A549 (cell line): Measurements from ENCODE around the gene PDE1C. TPM values are rescaled to one million over a fixed set of nuclear protein-coding genes. Genes with fewer than 3 reads are reported as not detected.
"Not testable (repeated sequence)": the region's sequence is repeated elsewhere in the genome, so short reads cannot be mapped to it uniquely, and the experiment has no call there.

ENCODE experiments used
- ATAC-seq, 2 experiments: fragments of 200-7000 bp in 1 of 2; fragments of >200 bp in 1 of 2; cut with Nextera tagmentation in 1 of 2; cut with Tn5 transposase in 1 of 2; 3 replicates each; pipeline versions ENCODE4 v1.8.0 to v1.9.1; 2018 to 2020; ENCODE audit warnings: mild to moderate bottlenecking in 1 of 2, moderate library complexity in 1 of 2
- CTCF ChIA-PET: fragments of 300-600 bp; sonication (Branson Sonifier 250); formaldehyde crosslinking; extraction: SDS; loops from one replicate; lab custom pipeline; 2021; ENCODE audit warnings: antibody characterized with exemption, inconsistent platforms; lab: Yijun Ruan, JAX
- POLR2A ChIA-PET: fragments of 350-600 bp; formaldehyde crosslinking; extraction: SDS; loops from one replicate; lab custom pipeline; 2021; ENCODE audit warnings: antibody characterized with exemption, inconsistent platforms; lab: Yijun Ruan, JAX
- DNase-seq, 2 experiments: peaks; one replicate each; pipeline versions ENCODE4 v3.0.0 to v3.0.0-alpha.2; 2011 to 2016; ENCODE audit warnings: low read depth in 1 of 2, low spot score in 1 of 2
- FAIRE-seq: peaks from 2 replicates; lab custom pipeline; 2011; peaks lifted over from hg19 to GRCh38; lab: Jason Lieb, UNC
- H3K27ac ChIP-seq, 2 experiments: fragments of >200 bp; sonication (Bioruptor Twin); formaldehyde crosslinking; 3 replicates each; pipeline ENCODE4 v1.5.1; 2016 to 2017
- H3K4me1 ChIP-seq: fragments of >200 bp; sonication (Bioruptor Twin); formaldehyde crosslinking; 3 replicates; pipeline ENCODE4 v1.6.1; 2016
- H3K4me2 ChIP-seq: fragments of >200 bp; sonication (Bioruptor Twin); formaldehyde crosslinking; 3 replicates; pipeline ENCODE4 v1.6.1; 2016
- H3K4me3 ChIP-seq: fragments of >200 bp; sonication (Bioruptor Twin); formaldehyde crosslinking; 3 replicates; pipeline ENCODE4 v1.5.1; 2016
- H3K9me3 ChIP-seq: fragments of >200 bp; sonication (Bioruptor Twin); formaldehyde crosslinking; 3 replicates; pipeline ENCODE4 v1.6.1; 2016
- CBX2 ChIP-seq: fragments of 200-600 bp; sonication (generic); IDR thresholded peaks from 2 replicates; pipeline ENCODE4 v1.6.1; 2016; ENCODE audit warnings: low read depth, mild to moderate bottlenecking, borderline replicate concordance
- CTCF ChIP-seq: fragments of >200 bp; sonication (Bioruptor Twin); formaldehyde crosslinking; IDR thresholded peaks from 3 replicates; pipeline ENCODE4 v1.5.1; 2016
- EHF ChIP-seq: fragments of 250-450 bp; sonication (Bioruptor Pico); IDR thresholded peaks from 2 replicates; pipeline ENCODE4 v1.5.0; 2020; ENCODE audit warnings: mild to moderate bottlenecking
- EHMT2 ChIP-seq: fragments of 200-600 bp; sonication (generic); IDR thresholded peaks from 2 replicates; pipeline ENCODE4 v1.6.1; 2016; ENCODE audit warnings: antibody characterized with exemption, low read depth, mild to moderate bottlenecking, moderate library complexity
- EP300 ChIP-seq, 2 experiments: fragments of >200 bp; sonication (Bioruptor Twin); formaldehyde crosslinking; IDR thresholded peaks; 2 replicates in 1 of 2; 3 replicates in 1 of 2; pipeline ENCODE4 v1.6.1; 2016 to 2017
- FOSB ChIP-seq: fragments of 250-450 bp; sonication (Bioruptor Pico); IDR thresholded peaks from 2 replicates; pipeline ENCODE4 v1.5.0; 2020; ENCODE audit warnings: mild to moderate bottlenecking, moderate library complexity
- GATA3 ChIP-seq: IDR thresholded peaks from 2 replicates; pipeline ENCODE4 v1.6.1; 2012; ENCODE audit warnings: borderline replicate concordance
- HMGXB4 ChIP-seq: fragments of 250-450 bp; sonication (Bioruptor Pico); IDR thresholded peaks from 2 replicates; pipeline ENCODE4 v1.5.0; 2021; ENCODE audit warnings: mild to moderate bottlenecking, moderate library complexity, borderline replicate concordance
- HOXB5 ChIP-seq: fragments of 250-450 bp; sonication (Bioruptor Pico); IDR thresholded peaks from 2 replicates; pipeline ENCODE4 v1.5.0; 2020; ENCODE audit warnings: mild to moderate bottlenecking, moderate library complexity
- JUNB ChIP-seq: fragments of >200 bp; sonication (Bioruptor Twin); formaldehyde crosslinking; IDR thresholded peaks from 2 replicates; pipeline ENCODE4 v1.6.1; 2016
- KDM1A ChIP-seq: fragments of 200-600 bp; sonication (generic); IDR thresholded peaks from 2 replicates; pipeline ENCODE4 v1.6.1; 2016; ENCODE audit warnings: low read depth, mild to moderate bottlenecking
- NFE2L2 ChIP-seq: fragments of 150-350 bp; conservative IDR thresholded peaks from 2 replicates; pipeline ENCODE4 v1.6.1; 2014; ENCODE audit warnings: low read length
- NR3C1 ChIP-seq: fragments of >200 bp; sonication (Bioruptor Twin); formaldehyde crosslinking; IDR thresholded peaks from 3 replicates; pipeline ENCODE4 v1.6.1; 2017
- PHF8 ChIP-seq: fragments of 200-600 bp; sonication (generic); IDR thresholded peaks from 2 replicates; pipeline ENCODE4 v1.6.1; 2016; ENCODE audit warnings: low read depth, mild to moderate bottlenecking, antibody characterized with exemption, moderate library complexity, borderline replicate concordance
- RAD21 ChIP-seq, 2 experiments: fragments of >200 bp in 1 of 2; sonication (Bioruptor Twin) in 1 of 2; formaldehyde crosslinking in 1 of 2; IDR thresholded peaks in 1 of 2; conservative IDR thresholded peaks in 1 of 2; 2 replicates in 1 of 2; 3 replicates in 1 of 2; pipeline ENCODE4 v1.6.1; 2012 to 2018; ENCODE audit warnings: inconsistent platforms in 1 of 2
- RARB ChIP-seq: fragments of 250-450 bp; sonication (Bioruptor Pico); IDR thresholded peaks from 2 replicates; pipeline ENCODE4 v1.8.0; 2021; ENCODE audit warnings: mild to moderate bottlenecking, moderate library complexity
- RCOR1 ChIP-seq: fragments of 150-350 bp; IDR thresholded peaks from 2 replicates; pipeline ENCODE4 v1.6.1; 2014; ENCODE audit warnings: antibody characterized with exemption, low read length, low read depth
- RFX5 ChIP-seq: fragments of 450-650 bp; IDR thresholded peaks from 2 replicates; pipeline ENCODE4 v1.7.1; 2014; ENCODE audit warnings: antibody characterized with exemption, mild to moderate bottlenecking, moderate library complexity
- TFCP2L1 ChIP-seq: fragments of 250-450 bp; sonication (Bioruptor Pico); IDR thresholded peaks from 2 replicates; pipeline ENCODE4 v1.5.0; 2021; ENCODE audit warnings: mild to moderate bottlenecking
- USF2 ChIP-seq: fragments of 450-650 bp; IDR thresholded peaks from 2 replicates; pipeline ENCODE4 v1.6.1; 2014; ENCODE audit warnings: antibody characterized with exemption
- ZC3H11A ChIP-seq: fragments of 450-650 bp; IDR thresholded peaks from 2 replicates; pipeline ENCODE4 v1.6.1; 2014; ENCODE audit warnings: antibody characterized with exemption, mild to moderate bottlenecking
- WGBS: methylation state at CpG from one replicate; pipeline ENCODE4 v1.1.6; 2017; ENCODE audit errors: missing lambda C conversion rate; 5-methylcytosine and 5-hydroxymethylcytosine counted together
- polyA plus RNA-seq, 4 experiments: library from polyadenylated mRNA; depleted of rRNA in 3 of 4; stranded (reverse); fragments of >200 nt; fragmentation: RNase III in 1 of 4; extraction: RNeasy Plus Mini Kit Qiagen cat#74134 plus additional on column Dnase treatment in 1 of 4; gene quantifications; 2 replicates in 3 of 4; 3 replicates in 1 of 4; pipeline ENCODE4 v1.2.3, GENCODE V29; 2011 to 2017
- TF ChIP-seq, protein P1 (sequence below): fragments of 150-350 bp; IDR thresholded peaks from 2 replicates; pipeline ENCODE4 v1.6.1; 2014; ENCODE audit warnings: low read depth, mild to moderate bottlenecking, low read length

Gene PDE1C
- polyA plus RNA-seq, 2 of the 4 experiments (the other 2 are of a cell fraction): 8.0 to 11.0 TPM

- CTCF ChIA-PET: no interaction called here
- no peak for TF ChIP-seq EHMT2
- TF ChIP-seq RCOR1: no peak
- TF ChIP-seq RAD21 (conservative IDR thresholded peaks at IDR 0.05 in 1 of 2, IDR thresholded peaks at IDR 0.05 in 1 of 2): no peak
- no peak for TF ChIP-seq RFX5
- no peak for TF ChIP-seq TFCP2L1 (CRISPR knock-in tag)
- FAIRE-seq (peak; percentile 13), ATAC-seq (no peak), DNase-seq (no peak)
- H3K27ac ChIP-seq: no peak overlapping the region
- H3K4me1 ChIP-seq: no peaks in the 10 kb centered on the region
- peaks cover 8% of the 10 kb centered on the region; the same call in 2 of the 3 replicates for H3K9me3 ChIP-seq
- POLR2A ChIA-PET: no interaction called here
- 68% methylated on average over 2 of the region's 2 CpGs for WGBS
- no peak overlapping the region for H3K4me2 ChIP-seq
- no peak overlapping the region for H3K4me3 ChIP-seq
These were observed 51.2 kb downstream of the PDE1C start for GRCh38 chr7:32018845-32019578.

DNA sequence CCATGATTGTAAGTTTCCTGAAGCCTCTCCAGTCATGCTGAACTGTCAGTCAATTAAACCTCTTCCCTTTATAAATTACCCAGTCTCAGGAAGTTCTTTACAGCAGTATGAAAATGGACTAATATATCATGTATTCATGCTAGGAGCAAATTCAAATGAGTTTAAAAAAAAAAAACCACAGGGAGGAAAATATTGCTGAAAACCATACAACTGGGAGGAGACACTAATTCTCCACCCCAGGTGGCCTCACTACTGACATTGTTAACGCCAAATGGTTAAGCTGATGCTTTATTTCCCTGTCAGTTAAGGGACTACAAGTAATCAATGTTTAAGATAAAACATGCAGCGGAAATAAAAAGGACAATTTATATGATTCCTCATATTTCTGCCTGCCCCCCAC lies 55.1 kb downstream of the PDE1C start:
- 98% methylated on average over 2 of the region's 2 CpGs for WGBS

GRCh38 chr7:32013471-32013870 lies 56.7 kb downstream of the PDE1C start:
- POLR2A ChIA-PET, H3K4me1 ChIP-seq, H3K4me2 ChIP-seq, FAIRE-seq, H3K4me3 ChIP-seq, ATAC-seq, H3K27ac ChIP-seq, DNase-seq: not testable (repeated sequence)
- WGBS: 56% methylated on average over 2 of the region's 2 CpGs
- CTCF ChIA-PET: interaction anchor here (0.7 kb wide), 1 partner anchor 466 kb away, joined by 3 read pairs; no protein-coding TSS in a partner anchor
- H3K9me3 ChIP-seq: peaks cover 19% of the 10 kb centered on the region; the same call in 2 of the 3 replicates

More for the DNA sequence above, 55.1 kb downstream of the PDE1C start:
- no peak overlapping the region for H3K27ac ChIP-seq
- FAIRE-seq (no peak), DNase-seq (no peak), ATAC-seq (no peak)
- no peak overlapping the region for H3K4me2 ChIP-seq
- no peaks in the 10 kb centered on the region for H3K4me1 ChIP-seq
- ChIA-PET POLR2A (no interaction called here), CTCF (interaction anchor here (1.4 kb wide), 1 partner anchor 189 kb away, joined by 3 read pairs; no protein-coding TSS in a partner anchor)
- no peak overlapping the region for H3K4me3 ChIP-seq
- TF ChIP-seq TFCP2L1 (CRISPR knock-in tag): no peak
- no peak for TF ChIP-seq EHF (CRISPR knock-in tag)
- TF ChIP-seq RCOR1: no peak
- TF ChIP-seq RARB (CRISPR knock-in tag): no peak
- no peak for TF ChIP-seq EP300 (IDR thresholded peaks at IDR 0.05)
- no peak for TF ChIP-seq CBX2
- TF ChIP-seq NFE2L2: no peak
- TF ChIP-seq PHF8: no peak
- H3K9me3 ChIP-seq: peaks cover 19% of the 10 kb centered on the region; the same call in 2 of the 3 replicates

GRCh38 chr7:32005577-32005976 lies 64.6 kb downstream of the PDE1C start:
- ChIA-PET CTCF (no interaction called here), POLR2A (no interaction called here)
- Histone ChIP-seq H3K9me3 (peaks cover 20% of the 10 kb centered on the region), H3K4me2 (no peak overlapping the region), H3K27ac (no peak overlapping the region), H3K4me1 (no peaks in the 10 kb centered on the region), H3K4me3 (no peak overlapping the region)
- no peak for FAIRE-seq
- DNase-seq: no peak
- no peak for ATAC-seq
- 89% methylated on average over 2 of the region's 2 CpGs for WGBS
- no peak for TF ChIP-seq HOXB5 (CRISPR knock-in tag)
- TF ChIP-seq HMGXB4 (CRISPR knock-in tag): no peak
- TF ChIP-seq EHMT2: no peak
- no peak for TF ChIP-seq EP300 (IDR thresholded peaks at IDR 0.05)
- no peak for TF ChIP-seq FOSB (CRISPR knock-in tag)
- TF ChIP-seq CTCF: no peak
- TF ChIP-seq EHF (CRISPR knock-in tag): no peak
- no peak for TF ChIP-seq GATA3
- TF ChIP-seq KDM1A: no peak
- TF ChIP-seq TFCP2L1 (CRISPR knock-in tag): no peak
- no peak for TF ChIP-seq ZC3H11A
- TF ChIP-seq NR3C1: no peak
- TF ChIP-seq JUNB: no peak
- TF ChIP-seq USF2: no peak
- TF ChIP-seq, protein P1, sequence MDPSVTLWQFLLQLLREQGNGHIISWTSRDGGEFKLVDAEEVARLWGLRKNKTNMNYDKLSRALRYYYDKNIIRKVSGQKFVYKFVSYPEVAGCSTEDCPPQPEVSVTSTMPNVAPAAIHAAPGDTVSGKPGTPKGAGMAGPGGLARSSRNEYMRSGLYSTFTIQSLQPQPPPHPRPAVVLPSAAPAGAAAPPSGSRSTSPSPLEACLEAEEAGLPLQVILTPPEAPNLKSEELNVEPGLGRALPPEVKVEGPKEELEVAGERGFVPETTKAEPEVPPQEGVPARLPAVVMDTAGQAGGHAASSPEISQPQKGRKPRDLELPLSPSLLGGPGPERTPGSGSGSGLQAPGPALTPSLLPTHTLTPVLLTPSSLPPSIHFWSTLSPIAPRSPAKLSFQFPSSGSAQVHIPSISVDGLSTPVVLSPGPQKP: no peak
- TF ChIP-seq RFX5: no peak
